NT2/D1 (cell line): Measurements from ENCODE around the gene P2RX2.

Experiments used
- DNase-seq: peaks from one replicate; pipeline ENCODE4 v3.0.0-alpha.2; 2011; ENCODE audit warnings: low read depth, low spot score
- H3K27me3 ChIP-seq: 2 replicates; pipeline ENCODE4 v1.6.0; 2011; ENCODE audit warnings: mild to moderate bottlenecking; ENCODE audit not compliant: insufficient read length, insufficient read depth
- H3K36me3 ChIP-seq: 2 replicates; pipeline ENCODE4 v1.6.1; 2011; ENCODE audit warnings: mild to moderate bottlenecking, low read length, mixed read lengths; ENCODE audit not compliant: insufficient read depth, insufficient read length
- H3K4me1 ChIP-seq: 2 replicates; pipeline ENCODE4 v1.5.1; 2011; ENCODE audit not compliant: insufficient read depth, insufficient read length
- H3K4me3 ChIP-seq: 2 replicates; pipeline ENCODE4 v1.5.1; 2011; ENCODE audit warnings: low read depth; ENCODE audit not compliant: insufficient read length
- H3K9ac ChIP-seq: 2 replicates; pipeline ENCODE4 v1.6.0; 2011; ENCODE audit warnings: low read depth; ENCODE audit not compliant: insufficient read length
- H3K9me3 ChIP-seq: 2 replicates; pipeline ENCODE4 v1.5.1; 2011; ENCODE audit warnings: mild to moderate bottlenecking, low read length; ENCODE audit not compliant: insufficient read depth
- SUZ12 ChIP-seq: IDR thresholded peaks from 2 replicates; pipeline ENCODE4 v1.6.1; 2011; ENCODE audit not compliant: insufficient read length, insufficient read depth; ENCODE audit errors: extremely low read depth
- YY1 ChIP-seq: IDR thresholded peaks from 2 replicates; pipeline ENCODE4 v1.6.1; 2011; ENCODE audit not compliant: insufficient read length, insufficient read depth
- ZNF274 ChIP-seq: IDR thresholded peaks from 2 replicates; pipeline ENCODE4 v1.6.1; 2011; ENCODE audit warnings: mild to moderate bottlenecking, low read depth, low read length

P2RX2 gene

DNA sequence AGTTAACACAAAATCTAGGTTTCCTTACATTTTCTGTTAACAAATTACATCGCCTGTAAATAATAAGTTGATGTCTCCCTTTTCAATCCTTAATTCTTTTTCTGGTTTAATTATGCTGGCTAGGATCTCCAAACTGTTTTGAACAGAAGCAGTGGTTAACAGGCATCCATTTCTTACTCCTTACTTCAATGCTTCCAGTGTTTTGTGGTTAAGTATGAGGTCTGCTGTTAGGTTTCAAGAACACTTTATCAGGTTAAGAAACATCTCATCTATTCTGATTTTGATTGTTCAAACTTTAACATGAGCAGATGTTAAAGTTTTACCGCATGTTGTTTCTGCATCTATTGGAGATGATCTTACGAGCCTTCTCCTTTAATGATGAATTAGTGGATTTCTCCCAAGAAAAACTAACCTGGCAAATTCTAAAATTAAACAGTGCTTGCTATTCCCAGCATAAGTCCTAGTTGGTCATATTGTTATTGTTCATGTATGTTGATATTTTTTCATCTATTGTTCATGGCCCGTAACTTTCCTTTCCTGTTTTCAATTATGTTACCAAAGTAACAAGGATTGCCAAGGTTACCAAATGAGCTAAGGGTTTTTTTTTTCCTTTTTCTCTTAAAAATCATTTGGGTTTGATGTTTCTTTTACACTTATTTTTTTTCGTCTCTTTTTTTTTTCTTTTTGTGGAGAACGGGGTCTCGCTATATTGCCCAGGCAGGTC is 35.2 kb downstream of the P2RX2 start:
- no peak overlapping the region for H3K4me3 ChIP-seq
- no peak for DNase-seq
- no peaks in the 10 kb centered on the region for H3K4me1 ChIP-seq
- no peaks in the 10 kb centered on the region for H3K9me3 ChIP-seq
- TF ChIP-seq YY1 (no peak), ZNF274 (no peak), SUZ12 (no peak)
- H3K9ac ChIP-seq = no peak overlapping the region
- H3K36me3 ChIP-seq = peaks cover 95% of the 10 kb centered on the region
- no peaks in the 10 kb centered on the region for H3K27me3 ChIP-seq

DNA sequence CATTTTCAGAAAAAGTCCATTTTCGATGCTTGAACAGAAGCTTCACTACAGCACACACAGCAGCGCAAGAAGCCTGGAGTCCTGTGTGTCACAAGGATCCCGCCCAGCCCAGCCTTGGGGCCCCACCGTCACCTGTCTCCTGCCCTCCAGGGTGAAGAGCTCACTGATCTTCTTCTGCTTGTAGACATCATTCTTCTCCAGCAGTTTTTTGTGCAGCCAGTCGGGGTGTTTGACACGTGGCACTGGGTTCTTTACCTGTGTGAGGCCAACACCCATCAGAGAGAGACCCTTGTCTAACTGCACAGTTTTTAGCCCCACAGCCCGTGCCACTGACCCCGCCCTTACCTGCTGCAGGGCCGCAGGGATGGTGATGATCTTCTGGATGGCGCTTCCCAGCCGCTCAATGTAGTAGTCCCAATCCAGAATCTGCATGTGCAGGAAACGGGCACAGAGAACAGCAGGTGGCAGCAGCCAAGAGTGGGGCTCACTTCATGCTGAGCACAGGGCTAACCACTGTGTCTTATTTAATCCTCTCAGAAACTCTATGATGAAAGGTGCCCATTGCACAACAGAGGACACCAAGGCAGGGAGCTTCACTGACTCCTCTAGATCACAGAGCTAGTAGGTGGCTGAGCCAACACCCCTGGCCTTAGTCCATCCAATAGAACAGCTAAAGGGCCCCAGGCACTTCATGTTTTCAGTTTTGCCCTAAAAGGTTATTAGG is 38.6 kb downstream of the P2RX2 start:
- no peaks in the 10 kb centered on the region for H3K27me3 ChIP-seq
- no peaks in the 10 kb centered on the region for H3K4me1 ChIP-seq
- no peak overlapping the region for H3K4me3 ChIP-seq
- no peaks in the 10 kb centered on the region for H3K9me3 ChIP-seq
- H3K36me3 ChIP-seq = peaks cover 98% of the 10 kb centered on the region
- TF ChIP-seq YY1 (no peak), SUZ12 (no peak), ZNF274 (no peak)
- no peak overlapping the region for H3K9ac ChIP-seq
- DNase-seq = no peak

DNA sequence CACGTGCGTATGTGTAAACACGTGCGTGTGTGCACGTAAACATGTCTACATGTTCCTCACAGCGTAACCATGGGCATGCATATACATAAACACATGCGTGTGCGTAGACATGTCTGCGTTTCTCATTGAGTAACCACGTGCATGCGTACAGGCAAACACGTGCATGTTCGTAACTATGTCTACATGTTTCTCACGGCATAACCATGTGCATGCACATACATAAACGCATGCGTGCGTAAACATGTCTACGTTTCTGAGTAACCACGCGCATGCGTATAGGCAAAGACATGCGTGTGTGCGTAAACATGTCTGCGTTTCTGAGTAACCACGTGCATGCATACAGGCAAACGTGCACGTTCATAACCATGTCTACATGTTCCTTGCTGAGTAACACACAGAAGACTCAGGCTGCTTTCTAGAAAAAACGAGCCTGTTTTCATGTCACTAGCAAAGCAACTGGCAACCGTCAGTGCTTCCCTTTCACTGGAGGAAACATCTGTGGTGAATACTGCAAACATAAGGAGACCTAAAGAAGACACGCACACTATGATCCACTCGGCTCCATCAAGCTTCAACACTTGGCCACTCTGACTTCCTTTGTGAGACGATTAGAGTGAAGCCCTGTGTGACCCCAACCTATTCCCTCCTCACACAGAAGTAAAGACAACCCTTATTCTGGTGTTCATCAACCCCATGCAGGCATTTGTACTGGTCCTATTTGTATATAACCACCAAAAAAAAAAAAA is 39.7 kb downstream of the P2RX2 start:
- H3K27me3 ChIP-seq = no peaks in the 10 kb centered on the region
- no peak for TF ChIP-seq SUZ12
- no peak for TF ChIP-seq YY1
- no peak for TF ChIP-seq ZNF274
- peaks cover 98% of the 10 kb centered on the region for H3K36me3 ChIP-seq
- DNase-seq = no peak
- no peaks in the 10 kb centered on the region for H3K9me3 ChIP-seq
- no peaks in the 10 kb centered on the region for H3K4me1 ChIP-seq
- no peak overlapping the region for H3K9ac ChIP-seq
- H3K4me3 ChIP-seq = no peak overlapping the region

DNA sequence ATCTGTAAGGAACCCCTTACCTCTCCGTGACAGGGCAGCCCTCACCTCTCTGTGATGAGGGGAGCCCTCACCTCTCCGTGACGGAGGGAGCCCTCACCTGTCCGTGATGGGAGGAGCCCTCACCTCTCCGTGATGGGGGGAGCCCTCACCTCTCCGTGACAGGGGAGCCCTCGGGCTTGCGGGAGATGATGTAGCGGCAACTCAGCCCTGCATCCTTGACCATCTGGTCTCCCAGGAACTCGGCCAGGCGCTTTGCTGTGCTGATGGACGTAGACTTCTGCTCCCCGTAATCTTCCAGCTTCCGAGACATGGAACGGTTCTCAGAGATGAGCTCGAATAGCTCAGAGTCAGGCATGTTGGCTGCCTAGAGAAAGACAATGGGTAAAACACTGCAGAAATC is 40.6 kb downstream of the P2RX2 start:
- no peak for DNase-seq
- no peaks in the 10 kb centered on the region for H3K4me1 ChIP-seq
- H3K27me3 ChIP-seq = no peaks in the 10 kb centered on the region
- H3K9me3 ChIP-seq = no peaks in the 10 kb centered on the region
- H3K9ac ChIP-seq = no peak overlapping the region
- peaks cover 98% of the 10 kb centered on the region for H3K36me3 ChIP-seq
- TF ChIP-seq SUZ12 (no peak), YY1 (no peak)
- no peak overlapping the region for H3K4me3 ChIP-seq

DNA sequence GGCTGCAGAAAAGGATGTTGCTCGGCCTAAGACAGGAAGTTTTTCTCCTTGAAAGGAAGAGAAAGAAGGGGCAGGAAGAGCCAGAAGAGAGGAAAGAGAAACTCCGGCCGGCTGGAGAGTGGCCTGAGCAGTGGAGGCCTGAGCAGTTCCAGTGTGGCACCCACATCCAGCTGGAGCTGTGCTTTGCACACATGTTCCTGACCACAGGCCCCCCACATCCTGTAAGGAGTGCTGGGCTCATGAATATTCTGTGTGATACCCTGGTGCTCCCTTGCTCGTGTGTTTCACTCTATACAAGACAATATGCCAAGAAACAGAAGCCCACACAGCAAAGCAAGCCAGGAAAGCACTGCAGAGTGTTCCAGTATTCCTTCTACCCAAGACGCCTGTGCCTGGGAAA is 41.5 kb downstream of the P2RX2 start:
- Histone ChIP-seq H3K27me3 (no peaks in the 10 kb centered on the region), H3K4me3 (no peak overlapping the region), H3K4me1 (no peaks in the 10 kb centered on the region), H3K9me3 (no peaks in the 10 kb centered on the region), H3K36me3 (peaks cover 98% of the 10 kb centered on the region), H3K9ac (no peak overlapping the region)
- no peak for DNase-seq
- TF ChIP-seq ZNF274 (no peak), YY1 (no peak), SUZ12 (no peak)

DNA sequence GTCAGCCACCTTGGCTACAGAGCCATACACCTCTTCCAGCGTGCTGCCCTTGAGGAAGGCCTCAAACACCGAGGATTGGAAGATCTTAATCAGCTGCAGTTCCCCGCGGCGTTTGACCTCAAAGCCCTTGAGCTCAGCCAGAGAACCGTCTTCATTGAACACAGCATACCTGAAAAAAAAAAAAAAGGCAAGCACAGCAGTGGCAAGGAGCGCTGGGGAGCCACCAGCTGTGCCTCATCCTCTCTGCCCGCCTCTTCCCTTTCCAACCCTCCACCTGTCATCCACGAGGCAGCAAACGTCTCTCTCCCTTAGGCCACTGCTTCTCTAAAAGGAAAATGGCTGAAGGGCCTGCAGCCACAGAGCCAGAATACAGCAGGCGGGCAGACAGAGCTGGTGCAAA is 42.4 kb downstream of the P2RX2 start:
- H3K4me3 ChIP-seq = no peak overlapping the region
- DNase-seq = no peak
- TF ChIP-seq ZNF274 = no peak
- TF ChIP-seq YY1 = no peak
- TF ChIP-seq SUZ12 = no peak
- no peaks in the 10 kb centered on the region for H3K27me3 ChIP-seq
- H3K4me1 ChIP-seq = no peaks in the 10 kb centered on the region
- H3K36me3 ChIP-seq = peaks cover 98% of the 10 kb centered on the region
- no peak overlapping the region for H3K9ac ChIP-seq
- no peaks in the 10 kb centered on the region for H3K9me3 ChIP-seq

DNA sequence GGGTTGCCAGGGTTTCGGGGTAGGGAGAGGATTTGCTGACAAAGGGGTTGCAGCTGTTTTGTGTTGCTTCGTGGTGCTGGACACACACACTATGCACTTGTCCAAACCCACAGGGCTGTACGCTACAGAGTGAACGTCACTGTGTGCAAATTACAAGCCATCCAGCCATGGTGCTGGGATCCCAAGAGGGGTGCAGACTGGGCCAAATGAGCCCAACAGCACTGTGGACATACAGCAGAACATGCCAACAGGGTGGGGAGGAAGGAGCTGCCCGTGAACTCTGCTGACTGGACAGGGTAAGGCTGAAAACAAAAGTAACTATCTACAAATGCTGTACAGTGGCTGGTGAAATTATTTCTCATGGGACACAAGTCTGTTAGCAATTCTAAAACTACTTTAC is 43.4 kb downstream of the P2RX2 start:
- TF ChIP-seq YY1 = no peak
- TF ChIP-seq SUZ12 = no peak
- TF ChIP-seq ZNF274 = no peak

More for the DNA sequence above, 43.4 kb downstream of the P2RX2 start:
- Histone ChIP-seq H3K4me3 (no peak overlapping the region), H3K9ac (no peak overlapping the region), H3K36me3 (peaks cover 98% of the 10 kb centered on the region), H3K4me1 (no peaks in the 10 kb centered on the region), H3K9me3 (no peaks in the 10 kb centered on the region), H3K27me3 (no peaks in the 10 kb centered on the region)
- DNase-seq = no peak
